ENCODE data around the gene SEC22B.
"Not testable (repeated sequence)": the region's sequence is repeated elsewhere in the genome, so short reads cannot be mapped to it uniquely, and the experiment has no call there.

GRCh38 chr1:120142512-120143263 is 33.6 kb downstream of the SEC22B start:
- TF ChIP-seq CTCF (IDR thresholded peaks at IDR 0.05; ENCODE audit: poor library complexity); EZH2phosphoT487 (IDR thresholded peaks at IDR 0.05; ENCODE audit: low read depth, severe bottlenecking, unreplicated experiment): not testable (repeated sequence)
